Activated B cell treated with CpG ODN at 0.5 μM for 24 hours (primary cell): ENCODE measurements around the gene SLC43A3. TPM values are rescaled to one million over a fixed set of nuclear protein-coding genes. Genes with fewer than 3 reads are reported as not detected.

Source experiments
- ATAC-seq: fragments of 200-7000 bp; cut with Tn5 transposase; one replicate; pipeline ENCODE4 v1.10.0; 2021; ENCODE audit warnings: low read depth, mild to moderate bottlenecking, moderate library complexity
- CTCF ChIA-PET: fragments of 350-600 bp; sonication (Branson Sonifier 250); formaldehyde crosslinking; loops from one replicate; lab custom pipeline; 2021; ENCODE audit warnings: antibody characterized with exemption; lab: Charles Lee
- POLR2A ChIA-PET: fragments of 350-600 bp; sonication (Branson Sonifier 250); formaldehyde crosslinking; loops from one replicate; lab custom pipeline; 2021; ENCODE audit warnings: antibody characterized with exemption; lab: Charles Lee
- DNase-seq: peaks from one replicate; pipeline ENCODE4 v3.0.0; 2022
- H3K27ac Mint-ChIP-seq: one replicate; pipeline ENCODE4 v1.8.0; 2020; ENCODE audit warnings: mixed read lengths
- H3K27me3 Mint-ChIP-seq: one replicate; pipeline ENCODE4 v1.8.0; 2021; ENCODE audit warnings: mixed read lengths
- H3K36me3 Mint-ChIP-seq: one replicate; pipeline ENCODE4 v1.8.0; 2021; ENCODE audit warnings: low read depth, mixed read lengths
- H3K4me1 Mint-ChIP-seq: one replicate; pipeline ENCODE4 v1.8.0; 2021; ENCODE audit warnings: mixed read lengths
- H3K4me3 Mint-ChIP-seq: one replicate; pipeline ENCODE4 v1.8.0; 2020; ENCODE audit warnings: mild to moderate bottlenecking, mixed read lengths
- H3K9me3 Mint-ChIP-seq: one replicate; pipeline ENCODE4 v1.8.0; 2020; ENCODE audit warnings: mixed read lengths
- CTCF ChIP-seq: fragments of 200-600 bp; IDR thresholded peaks from one replicate; pipeline ENCODE4 v1.8.0; 2022; ENCODE audit warnings: antibody characterized with exemption, mild to moderate bottlenecking
- intact Hi-C: fragments of 100-400 bp; cut with micrococcal nuclease; formaldehyde crosslinking; loops from one replicate; pipeline ENCODE4 v1.15.1; 2024
- total RNA-seq: library from RNA; stranded (reverse); gene quantifications from 2 replicates; pipeline ENCODE4 v1.2.3, GENCODE V29; 2022

SLC43A3 gene
- total RNA-seq, 1 donor from 2014 or later = 237 TPM

- H3K27me3 Mint-ChIP-seq = no peaks in the 10 kb centered on the region
- peaks cover 57% of the 10 kb centered on the region for H3K36me3 Mint-ChIP-seq
- POLR2A ChIA-PET = interaction anchor here (0.8 to 12.4 kb wide), 14 partner anchors 10 to 315 kb away, joined by 3 to 238 read pairs (median 6); partner anchors contain the start of genes SELENOH, SSRP1 and TNKS1BP1
- intact Hi-C loops = loop anchor here (1.0 to 10.0 kb wide), 10 partner anchors 49 to 1789 kb away; partner anchors contain the start of genes CLP1, MPEG1, SELENOH and TIMM10
- H3K9me3 Mint-ChIP-seq = no peaks in the 10 kb centered on the region
- ATAC-seq (no peak), DNase-seq (no peak)
- H3K4me3 Mint-ChIP-seq = peak overlapping the region; percentile 92
- no peak for TF ChIP-seq CTCF
- H3K4me1 Mint-ChIP-seq = peaks cover 47% of the 10 kb centered on the region
- CTCF ChIA-PET = interaction anchor here (1.8 kb wide), 1 partner anchor 32 kb away, joined by 8 read pairs; no protein-coding TSS in a partner anchor
- H3K27ac Mint-ChIP-seq = peak overlapping the region; percentile 91
These were observed 1.1 kb downstream of the SLC43A3 start for GRCh38 chr11:57425565-57426438.

GRCh38 chr11:57424792-57425564 is 1.9 kb downstream of the SLC43A3 start:
- H3K27ac Mint-ChIP-seq = peak overlapping the region; percentile 91
- peak; percentile 86 for ATAC-seq
- H3K36me3 Mint-ChIP-seq = peaks cover 66% of the 10 kb centered on the region
- no peak for TF ChIP-seq CTCF
- DNase-seq = peak; percentile 64
- H3K9me3 Mint-ChIP-seq = no peaks in the 10 kb centered on the region
- peak overlapping the region; percentile 92 for H3K4me3 Mint-ChIP-seq
- no peaks in the 10 kb centered on the region for H3K27me3 Mint-ChIP-seq
- ChIA-PET POLR2A (interaction anchor here (0.6 to 12.4 kb wide), 26 partner anchors 9 to 1788 kb away, joined by 3 to 238 read pairs (median 5); partner anchors contain the start of genes MED19, MPEG1, P2RX3 and SELENOH), CTCF (interaction anchor here (1.8 kb wide), 1 partner anchor 33 kb away, joined by 8 read pairs; no protein-coding TSS in a partner anchor)
- intact Hi-C loops = loop anchor here (1.0 to 10.0 kb wide), 8 partner anchors 19 to 1790 kb away; partner anchors contain the start of genes MPEG1, TIMM10 and ZFP91
- peaks cover 51% of the 10 kb centered on the region for H3K4me1 Mint-ChIP-seq

- ATAC-seq (no peak), DNase-seq (no peak)
- no peaks in the 10 kb centered on the region for H3K9me3 Mint-ChIP-seq
- peak overlapping the region; percentile 91 for H3K27ac Mint-ChIP-seq
- no peaks in the 10 kb centered on the region for H3K27me3 Mint-ChIP-seq
- intact Hi-C loops = loop anchor here (1.0 to 10.0 kb wide), 5 partner anchors 18 to 1791 kb away; partner anchors contain the start of genes MPEG1 and ZFP91
- POLR2A ChIA-PET = interaction anchor here (0.6 to 12.4 kb wide), 23 partner anchors 9 to 1789 kb away, joined by 3 to 238 read pairs (median 5); partner anchors contain the start of genes MED19, MPEG1, P2RX3 and SSRP1
- TF ChIP-seq CTCF = no peak
- peak overlapping the region; percentile 92 for H3K4me3 Mint-ChIP-seq
- peaks cover 52% of the 10 kb centered on the region for H3K4me1 Mint-ChIP-seq
- peaks cover 72% of the 10 kb centered on the region for H3K36me3 Mint-ChIP-seq
- CTCF ChIA-PET = interaction anchor here (1.8 kb wide), 1 partner anchor 34 kb away, joined by 8 read pairs; no protein-coding TSS in a partner anchor
These were observed 2.7 kb downstream of the SLC43A3 start for GRCh38 chr11:57424137-57424791.

- DNase-seq (no peak), ATAC-seq (no peak)
- intact Hi-C loops = loop anchor here (10.0 kb wide), 1 partner anchor 1792 kb away; the partner anchor contains the start of gene MPEG1
- Mint-ChIP-seq H3K4me3 (peak overlapping the region; percentile 5), H3K27me3 (no peaks in the 10 kb centered on the region), H3K4me1 (peaks cover 53% of the 10 kb centered on the region), H3K27ac (no peak overlapping the region), H3K36me3 (peaks cover 83% of the 10 kb centered on the region), H3K9me3 (no peaks in the 10 kb centered on the region)
- POLR2A ChIA-PET = interaction anchor here (2.9 to 12.4 kb wide), 2 partner anchors 10 to 18 kb away, joined by 7 to 238 read pairs; no protein-coding TSS in a partner anchor
- TF ChIP-seq CTCF = no peak
- CTCF ChIA-PET = no interaction called here
These were observed 4.3 kb downstream of the SLC43A3 start for GRCh38 chr11:57422669-57423068.
